NCI-H82 treated with DMSO at 0.1 percent for 48 hours (cell line): ENCODE measurements around the gene THSD7B.

Experiments used
- DNase-seq: peaks from one replicate; lab custom pipeline; 2025; ENCODE audit not compliant: unreplicated experiment; lab: John Stamatoyannopoulos, UW

The THSD7B gene

DNA sequence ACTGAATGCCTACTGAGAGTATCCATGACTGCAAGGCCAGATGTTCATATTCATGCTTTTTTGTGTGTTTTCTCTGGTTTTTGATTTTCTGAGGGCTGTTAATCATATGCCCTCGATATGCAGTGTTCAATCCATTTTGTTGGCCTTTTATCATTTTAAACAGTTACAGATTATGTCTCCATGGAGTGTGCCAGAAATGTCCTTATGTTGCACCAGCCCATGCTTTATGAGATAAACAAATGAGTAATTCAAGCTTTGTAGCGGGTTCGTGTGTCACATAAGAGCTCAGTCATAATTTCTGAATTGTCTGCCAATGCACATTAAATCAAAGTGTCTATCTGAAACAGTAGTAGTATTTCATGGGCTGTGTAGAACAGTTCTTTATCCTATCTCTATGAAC lies 583.0 kb downstream of the THSD7B start:
- no peak for DNase-seq

GRCh38 chr2:137357634-137358033 lies 592.3 kb downstream of the THSD7B start:
- DNase-seq, result no peak

- no peak for DNase-seq
Observed at GRCh38 chr2:137367361-137367760, 602.0 kb downstream of the THSD7B start.

DNA sequence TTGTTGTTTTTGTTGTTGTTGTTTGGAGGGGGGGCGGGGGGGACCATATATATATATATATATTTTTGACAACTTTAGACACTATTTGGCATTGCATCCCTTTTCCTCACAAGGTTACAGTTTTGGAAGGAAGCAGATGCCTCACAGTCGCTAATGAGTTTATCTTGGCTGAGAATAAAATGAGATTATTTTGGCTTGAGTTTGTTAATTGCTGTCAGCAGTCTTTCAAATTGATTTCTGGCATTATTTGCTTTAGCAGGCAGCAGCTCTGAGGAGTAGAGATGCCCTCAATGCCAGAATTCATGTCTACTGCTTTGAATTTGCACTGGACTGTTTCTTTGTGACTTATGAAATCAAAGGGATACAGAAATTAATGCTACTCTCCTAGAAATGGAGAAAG lies 603.8 kb downstream of the THSD7B start:
- DNase-seq, result peak; percentile 92

GRCh38 chr2:137379186-137379585 lies 613.8 kb downstream of the THSD7B start:
- no peak for DNase-seq

DNA sequence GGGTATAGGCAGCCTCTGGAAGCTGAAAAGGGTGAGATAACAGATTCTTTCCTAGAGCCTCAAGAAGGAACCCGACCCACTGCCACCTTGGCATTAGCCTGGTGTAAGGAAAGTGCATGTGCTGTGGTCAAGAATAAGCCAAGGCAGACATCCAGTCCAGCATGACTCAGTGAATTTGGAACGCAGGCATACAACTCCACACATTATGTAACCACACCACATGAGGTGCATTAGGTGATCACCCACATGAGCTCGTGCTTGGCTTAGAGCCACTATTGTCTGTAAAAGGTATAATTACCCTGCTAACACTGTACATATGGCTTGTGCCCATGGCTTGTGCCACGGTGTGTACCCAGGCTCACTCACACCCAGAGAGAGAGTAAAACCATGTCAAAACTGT lies 615.3 kb downstream of the THSD7B start:
- DNase-seq, result no peak

DNA sequence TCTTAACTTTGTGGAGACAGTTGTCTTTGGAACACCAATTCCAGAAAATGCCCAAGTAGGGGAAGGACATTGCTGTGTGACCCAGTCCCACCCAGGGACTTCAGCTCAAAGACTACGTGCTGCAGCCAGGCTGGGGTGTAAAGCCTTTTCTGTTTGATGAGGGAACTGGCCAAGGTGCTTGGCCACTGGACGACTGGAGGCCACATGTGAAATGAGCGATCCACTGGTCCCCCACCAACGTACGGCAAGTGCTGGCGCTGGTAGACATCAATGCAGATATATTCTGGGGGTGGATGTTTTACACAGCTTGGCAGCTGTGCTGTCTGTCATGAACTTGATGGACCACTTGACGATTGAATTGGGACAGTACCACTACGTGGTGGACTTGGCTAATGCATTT lies 616.4 kb downstream of the THSD7B start:
- DNase-seq, result no peak

- no peak for DNase-seq
Observed at GRCh38 chr2:137383391-137383790, 618.0 kb downstream of the THSD7B start.

DNA sequence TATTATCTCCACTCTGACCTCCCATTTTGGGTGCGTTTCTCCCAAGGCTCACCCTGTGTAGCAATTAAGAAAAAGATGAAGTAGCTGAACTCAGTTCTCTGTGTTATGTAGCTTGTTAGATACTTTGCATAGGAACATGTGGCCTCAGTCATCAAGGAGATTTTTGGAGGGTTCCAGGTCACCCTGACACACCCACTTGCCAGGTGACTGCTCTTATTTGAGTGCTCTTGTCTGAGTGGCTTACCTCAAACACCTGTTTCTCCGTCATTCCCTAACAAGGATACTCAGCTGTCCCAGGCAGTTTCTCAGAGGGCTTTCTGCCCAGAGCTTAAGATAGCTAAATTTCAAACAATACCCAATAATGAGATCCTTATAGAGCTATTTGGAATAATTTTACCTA lies 621.7 kb downstream of the THSD7B start:
- DNase-seq, result no peak

DNA sequence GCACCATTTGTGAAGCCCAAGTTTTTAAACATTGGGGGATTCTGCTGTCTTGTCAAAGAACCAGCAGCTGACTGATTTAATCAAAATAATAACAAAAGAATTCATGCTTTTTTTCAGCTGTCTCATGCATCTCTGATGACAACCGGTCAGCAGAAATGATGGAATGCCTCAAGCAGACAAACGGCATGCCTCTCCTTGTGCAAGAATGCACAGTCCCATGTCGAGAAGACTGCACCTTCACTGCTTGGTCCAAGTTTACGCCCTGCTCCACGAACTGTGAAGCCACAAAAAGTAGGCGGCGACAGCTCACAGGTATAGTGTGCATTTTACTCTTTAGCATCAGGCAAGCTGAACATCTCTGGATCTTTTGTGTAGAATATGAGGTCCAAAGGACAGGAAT lies 640.2 kb downstream of the THSD7B start:
- no peak for DNase-seq

DNA sequence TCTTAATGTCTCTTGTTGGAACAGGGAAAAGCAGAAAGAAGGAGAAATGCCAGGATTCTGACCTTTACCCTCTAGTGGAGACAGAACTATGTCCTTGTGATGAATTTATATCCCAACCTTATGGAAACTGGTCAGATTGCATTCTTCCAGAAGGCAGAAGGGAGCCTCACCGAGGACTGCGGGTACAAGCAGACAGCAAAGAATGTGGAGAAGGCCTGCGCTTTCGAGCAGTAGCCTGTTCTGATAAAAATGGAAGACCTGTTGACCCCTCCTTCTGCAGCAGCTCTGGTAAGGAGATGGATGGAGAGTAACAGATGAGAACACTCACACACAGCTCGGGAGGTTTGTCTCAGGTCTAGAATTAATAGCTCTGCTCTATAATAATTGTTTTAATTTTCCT lies 646.2 kb downstream of the THSD7B start:
- DNase-seq, result no peak

DNA sequence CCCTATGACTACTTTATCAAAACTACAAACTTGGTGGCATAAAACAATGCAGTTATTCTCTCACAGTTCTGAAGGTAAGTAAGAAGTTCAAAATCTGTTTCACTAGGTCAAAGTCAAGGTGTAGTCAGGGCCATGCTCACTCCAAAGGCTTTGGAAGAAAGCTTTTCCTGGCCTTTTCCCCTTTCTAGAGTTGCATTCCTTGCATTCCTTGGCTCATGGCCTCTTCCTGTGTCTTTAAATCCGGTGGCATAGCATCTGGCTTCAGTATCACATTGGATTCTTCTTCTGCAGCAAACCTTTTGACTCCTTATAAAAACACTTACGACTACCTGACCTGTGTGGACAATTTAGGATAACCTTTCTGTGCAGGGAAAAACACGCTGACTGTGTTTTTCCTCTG lies 655.4 kb downstream of the THSD7B start:
- DNase-seq, result no peak

DNA sequence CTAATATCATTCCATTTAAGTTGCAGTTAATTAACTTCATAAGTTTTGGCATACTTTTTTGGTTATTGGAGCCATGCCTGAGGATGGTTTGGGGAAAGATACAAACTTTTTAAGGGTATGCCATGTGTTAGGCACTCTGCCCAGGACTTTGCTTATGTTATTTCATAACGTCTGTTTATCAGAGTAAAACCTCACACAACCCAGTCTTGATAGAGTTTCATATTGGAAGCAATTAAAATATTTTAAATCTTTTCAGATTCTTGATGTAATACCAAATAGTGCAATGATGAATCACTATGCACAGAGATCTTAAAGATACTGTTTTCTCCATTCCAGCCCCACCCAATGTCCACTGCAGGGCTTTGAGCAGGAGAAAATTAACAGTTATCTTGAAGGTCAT lies 669.8 kb downstream of the THSD7B start:
- no peak for DNase-seq

GRCh38 chr2:137437386-137437785 lies 672.0 kb downstream of the THSD7B start:
- no peak for DNase-seq

- no peak for DNase-seq
Observed at GRCh38 chr2:137444970-137445369, 679.6 kb downstream of the THSD7B start.

DNA sequence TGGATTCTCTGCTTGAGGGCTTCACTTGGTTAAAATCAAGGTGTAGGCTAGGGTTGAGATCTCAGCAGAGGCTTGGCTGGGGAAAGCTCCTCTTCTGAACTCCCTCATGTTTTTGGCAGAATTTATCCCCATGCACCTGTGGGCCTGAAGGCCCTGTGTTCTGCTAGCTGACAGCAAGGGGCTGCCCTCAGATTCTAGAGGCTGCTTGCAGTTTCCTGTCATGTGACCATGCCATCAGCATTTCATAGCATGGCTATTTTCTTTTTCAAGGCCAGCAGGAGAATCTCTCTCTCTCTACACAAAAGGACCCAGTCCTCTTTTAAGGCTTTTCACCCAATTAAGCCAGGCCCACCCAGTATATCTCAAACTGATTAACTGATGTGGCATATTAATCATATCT lies 684.1 kb downstream of the THSD7B start:
- no peak for DNase-seq

DNA sequence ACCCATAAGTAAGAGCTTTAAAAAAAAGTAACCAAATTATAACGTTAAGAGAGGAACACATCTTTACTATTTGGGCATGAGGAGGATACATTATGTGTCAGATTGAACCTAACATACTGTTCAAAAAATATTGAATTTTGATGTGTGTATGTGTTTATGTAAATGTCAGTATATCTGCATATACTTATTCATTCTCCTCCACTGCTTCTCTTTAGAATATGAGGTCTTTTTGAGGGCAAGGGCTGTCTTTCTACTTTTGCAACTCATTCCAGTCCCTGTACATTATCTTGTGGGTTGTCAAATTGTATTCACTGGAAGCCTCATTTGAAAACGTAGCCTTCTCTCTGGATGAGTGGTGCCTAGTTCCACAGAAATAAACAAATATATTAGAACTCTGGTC lies 689.5 kb downstream of the THSD7B start:
- no peak for DNase-seq

- DNase-seq, result peak; percentile 61
Observed at GRCh38 chr2:137467246-137467862, 702.0 kb downstream of the THSD7B start.

- DNase-seq, result no peak
Observed at GRCh38 chr2:137493261-137493660, 727.9 kb downstream of the THSD7B start.

GRCh38 chr2:137500599-137500998 lies 735.3 kb downstream of the THSD7B start:
- no peak for DNase-seq

DNA sequence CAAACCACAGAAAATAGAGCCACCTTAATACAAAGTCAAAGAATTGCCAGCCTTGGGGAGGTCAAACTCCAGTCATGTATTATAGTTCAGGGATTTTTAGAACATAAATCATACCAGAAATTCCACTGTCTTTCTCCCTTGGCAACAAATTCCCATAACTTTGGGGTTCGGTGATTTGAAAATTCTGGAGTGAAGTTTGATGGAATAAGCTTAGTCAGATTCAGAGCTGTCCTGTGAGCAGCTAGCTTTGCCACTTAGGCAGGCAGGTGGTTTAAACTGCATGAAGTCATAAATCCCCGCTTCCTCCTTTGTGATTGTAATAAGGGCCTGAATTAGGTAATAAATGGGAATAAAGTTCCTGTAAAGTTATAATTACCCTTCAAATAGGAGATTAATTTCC lies 741.9 kb downstream of the THSD7B start:
- no peak for DNase-seq

- no peak for DNase-seq
Observed at GRCh38 chr2:137508739-137509384, 743.5 kb downstream of the THSD7B start.

- no peak for DNase-seq
Observed at GRCh38 chr2:137511526-137511925, 746.2 kb downstream of the THSD7B start.
